GF-D8 (cell line): ENCODE data around the gene DOCK3.
"Not testable (repeated sequence)": the region's sequence is repeated elsewhere in the genome, so short reads cannot be mapped to it uniquely, and the experiment has no call there.

ENCODE experiments used
- DNase-seq: peaks from one replicate; lab custom pipeline; 2025; lab: John Stamatoyannopoulos, UW

Gene DOCK3

DNA sequence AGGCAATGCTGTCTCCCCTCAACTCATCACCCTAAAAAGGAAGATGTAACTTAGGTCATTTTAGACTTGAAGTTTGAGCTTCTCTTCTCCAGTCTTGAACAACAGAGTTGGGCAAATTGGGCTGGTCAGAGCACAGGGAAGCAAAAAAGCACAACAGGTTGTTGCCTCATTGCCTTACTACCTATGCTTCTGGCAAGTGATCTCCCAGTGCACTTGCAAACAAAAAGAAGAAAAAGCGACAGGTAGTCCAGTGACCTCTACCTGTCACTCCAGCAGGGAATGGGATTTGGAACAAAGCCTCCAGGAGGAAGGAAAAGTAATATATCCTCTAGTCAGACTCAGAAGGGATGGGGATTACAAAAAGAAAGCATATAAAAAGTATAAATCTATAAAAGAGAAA, 550.1 kb downstream of the DOCK3 start:
- no peak for DNase-seq

DNA sequence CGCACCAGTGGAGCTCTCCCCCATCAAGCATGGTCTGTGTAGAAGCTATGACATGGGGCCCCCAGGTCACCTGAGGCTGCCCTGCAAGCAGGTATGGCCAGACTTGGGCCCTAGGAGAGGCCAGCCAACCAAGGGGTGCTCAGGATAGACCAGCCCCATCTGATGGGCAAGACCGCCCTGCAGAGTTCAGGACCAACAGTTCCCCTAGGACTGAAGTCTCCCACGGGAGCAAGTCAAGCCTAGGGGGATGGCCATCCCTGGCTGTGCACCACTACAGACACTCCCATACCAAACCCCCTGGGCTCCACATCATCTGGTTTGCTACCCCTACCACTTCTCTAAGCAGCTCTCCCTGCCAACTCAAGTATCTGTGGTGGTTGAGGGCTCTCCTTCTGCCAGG, 568.2 kb downstream of the DOCK3 start:
- no peak for DNase-seq

DNA sequence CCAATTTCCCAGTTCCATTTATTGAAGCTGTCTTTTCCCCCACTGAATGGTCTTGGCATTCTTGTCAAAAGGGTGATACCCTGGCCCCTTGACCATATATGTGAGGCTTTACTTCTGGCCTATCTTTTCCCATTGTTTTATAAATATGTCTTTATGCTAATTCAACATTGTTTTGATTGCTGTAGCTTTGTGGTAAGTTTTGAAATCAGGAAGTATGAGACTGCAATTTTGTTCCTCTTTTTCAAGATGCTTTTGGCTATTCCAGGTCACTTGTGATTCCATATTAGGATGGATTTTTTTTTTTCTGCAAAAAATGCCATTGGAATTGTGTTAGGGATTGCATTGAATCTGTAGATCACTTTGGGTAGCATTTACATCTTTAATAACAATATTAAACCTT, 569.2 kb downstream of the DOCK3 start:
- DNase-seq, result peak; percentile 45

DNA sequence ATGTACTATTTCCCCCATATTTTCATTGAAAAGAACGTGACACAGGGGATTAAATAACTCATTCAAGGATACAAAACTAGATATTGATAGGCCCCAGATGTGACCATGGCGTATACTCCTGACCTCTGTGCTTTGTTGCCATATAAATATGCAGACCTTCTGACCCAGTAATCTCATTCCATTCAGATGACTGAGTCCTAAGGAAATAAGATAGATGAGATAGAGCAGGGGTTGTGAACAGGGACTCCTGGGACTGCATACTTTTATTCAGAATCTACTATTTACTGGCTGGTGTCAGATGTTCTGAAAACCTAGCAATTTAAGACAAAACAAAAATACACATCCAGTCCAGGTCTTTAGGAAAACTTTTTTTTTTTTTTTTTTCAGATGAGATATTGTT, 571.1 kb downstream of the DOCK3 start:
- no peak for DNase-seq

DNA sequence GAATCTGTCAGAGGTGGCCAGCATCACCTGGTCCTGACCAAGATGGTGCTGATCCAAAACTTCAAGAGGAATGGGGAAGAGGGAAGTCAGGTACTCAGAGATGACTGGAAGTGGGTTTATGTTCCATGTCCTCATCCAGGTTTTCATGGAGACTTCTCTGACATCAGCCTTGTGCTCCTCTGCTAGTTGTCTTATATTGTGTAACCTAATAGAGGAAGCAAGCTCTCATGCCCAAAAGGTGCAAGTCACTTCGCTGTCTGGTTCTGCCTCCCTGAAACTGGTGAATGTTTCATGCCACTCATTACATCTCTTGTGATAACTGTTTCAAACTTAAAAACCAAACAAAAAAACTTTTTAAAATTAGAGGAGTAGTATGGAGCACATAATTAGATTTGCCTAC, 583.1 kb downstream of the DOCK3 start:
- no peak for DNase-seq

DNA sequence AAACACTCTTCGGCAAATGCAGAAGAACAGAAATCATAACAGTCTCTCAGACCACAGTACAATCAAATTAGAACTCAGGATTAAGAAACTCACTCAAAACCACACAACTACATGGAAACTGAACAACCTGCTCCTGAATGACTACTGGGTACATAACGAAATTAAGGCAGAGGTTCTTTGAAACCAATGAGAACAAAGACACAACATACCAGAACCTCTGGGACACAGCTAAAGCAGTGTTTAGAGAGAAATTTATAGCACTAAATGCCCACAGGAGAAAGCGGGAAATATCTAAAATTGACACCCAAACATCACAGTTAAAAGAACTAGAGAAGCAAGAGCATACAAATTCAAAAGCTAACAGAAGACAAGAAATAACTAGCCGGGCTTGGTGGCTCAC, 589.4 kb downstream of the DOCK3 start:
- not testable (repeated sequence) for DNase-seq

DNA sequence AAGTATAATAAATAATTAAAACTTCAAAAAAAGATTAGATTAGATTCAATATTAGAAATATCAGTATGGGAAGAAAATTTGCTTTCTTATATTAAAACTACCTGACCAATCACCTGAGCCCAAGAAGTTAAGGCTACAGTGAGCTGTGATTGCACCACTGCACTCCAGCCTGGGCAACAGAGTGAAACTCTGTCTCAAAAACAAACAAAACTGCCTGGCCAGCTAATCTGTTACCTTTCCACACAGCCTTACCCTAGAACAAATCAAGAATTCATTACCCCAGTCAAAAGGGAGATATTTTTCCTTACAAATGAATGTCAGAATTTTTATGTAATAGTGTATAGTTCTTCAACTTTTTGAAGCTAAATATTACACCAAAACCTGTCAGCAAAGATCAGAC, 593.4 kb downstream of the DOCK3 start:
- no peak for DNase-seq

DNA sequence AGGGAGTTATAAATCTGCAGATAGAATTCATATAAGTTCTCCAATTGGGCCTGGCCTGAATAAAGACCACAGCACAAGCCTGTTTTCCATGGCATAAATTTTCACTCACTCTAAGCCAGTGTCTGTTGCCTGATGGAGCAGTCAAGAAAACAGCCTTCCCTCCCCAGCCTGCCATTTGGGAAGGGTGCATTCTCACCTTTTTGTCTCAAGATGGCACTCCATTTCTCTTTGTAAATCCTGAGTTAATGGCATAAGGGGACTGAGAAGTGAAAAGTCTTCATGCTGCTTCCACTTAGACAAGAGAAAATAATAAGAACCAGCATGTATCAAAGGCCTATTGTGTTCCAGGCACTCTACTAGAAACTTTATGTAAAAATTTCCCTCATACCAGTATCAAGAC, 594.7 kb downstream of the DOCK3 start:
- no peak for DNase-seq

DNA sequence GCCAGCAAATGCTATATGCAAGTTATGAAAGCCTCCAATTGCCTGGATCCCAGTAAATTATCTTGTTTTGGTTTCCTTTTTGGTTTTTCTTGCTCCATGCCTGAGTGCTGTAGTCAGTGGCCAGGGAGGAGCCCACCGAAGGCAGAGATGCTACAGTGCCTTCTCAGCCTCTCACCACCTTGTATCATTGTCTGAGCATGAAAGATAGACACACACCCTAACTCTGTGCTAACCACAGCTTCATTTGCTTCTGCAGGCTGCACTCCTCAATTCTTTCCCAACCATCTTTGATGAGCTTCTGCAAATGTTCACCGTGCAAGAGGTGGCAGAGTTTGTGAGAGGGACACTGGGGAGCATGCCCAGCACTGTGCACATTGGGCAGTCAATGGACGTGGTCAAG, 595.8 kb downstream of the DOCK3 start:
- DNase-seq, result no peak

DNA sequence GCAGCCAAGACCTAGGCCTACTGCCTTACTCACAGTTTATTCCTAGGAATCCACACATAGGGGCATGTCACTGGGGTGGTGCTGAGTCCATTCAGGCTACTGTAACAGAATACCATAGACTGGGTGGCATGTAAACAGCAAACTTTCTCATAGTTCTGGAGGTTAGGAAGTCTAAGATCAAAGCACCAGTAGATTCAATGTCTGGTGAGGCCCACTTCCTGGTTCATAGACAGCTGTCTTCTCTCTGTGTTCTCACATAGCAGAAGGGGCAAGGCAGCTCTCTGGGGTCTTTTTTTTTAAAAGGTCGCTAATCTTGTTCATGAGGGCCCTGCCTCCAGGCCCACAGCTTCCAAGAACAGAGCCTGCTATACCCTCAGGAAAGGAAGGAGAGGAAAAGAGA, 596.4 kb downstream of the DOCK3 start:
- no peak for DNase-seq

DNA sequence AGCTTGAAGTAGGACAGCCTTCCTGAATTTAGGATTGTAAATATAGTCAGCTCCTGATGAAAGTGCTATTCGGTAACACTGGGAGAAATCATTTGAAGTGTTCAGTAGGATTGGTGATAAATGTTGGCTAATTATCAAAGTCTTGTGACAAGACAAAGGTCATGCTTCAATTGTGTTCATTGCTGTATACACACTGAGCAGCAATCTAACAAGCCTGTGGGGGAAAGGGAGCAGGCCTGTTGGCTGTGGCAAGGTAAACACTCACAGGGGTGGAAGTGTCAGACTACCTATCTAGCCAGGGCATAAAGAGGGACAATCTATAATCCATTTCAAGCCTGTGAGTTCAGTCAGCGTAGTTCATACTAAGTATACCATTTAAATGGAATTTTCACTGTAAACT, 599.3 kb downstream of the DOCK3 start:
- DNase-seq, result no peak

DNA sequence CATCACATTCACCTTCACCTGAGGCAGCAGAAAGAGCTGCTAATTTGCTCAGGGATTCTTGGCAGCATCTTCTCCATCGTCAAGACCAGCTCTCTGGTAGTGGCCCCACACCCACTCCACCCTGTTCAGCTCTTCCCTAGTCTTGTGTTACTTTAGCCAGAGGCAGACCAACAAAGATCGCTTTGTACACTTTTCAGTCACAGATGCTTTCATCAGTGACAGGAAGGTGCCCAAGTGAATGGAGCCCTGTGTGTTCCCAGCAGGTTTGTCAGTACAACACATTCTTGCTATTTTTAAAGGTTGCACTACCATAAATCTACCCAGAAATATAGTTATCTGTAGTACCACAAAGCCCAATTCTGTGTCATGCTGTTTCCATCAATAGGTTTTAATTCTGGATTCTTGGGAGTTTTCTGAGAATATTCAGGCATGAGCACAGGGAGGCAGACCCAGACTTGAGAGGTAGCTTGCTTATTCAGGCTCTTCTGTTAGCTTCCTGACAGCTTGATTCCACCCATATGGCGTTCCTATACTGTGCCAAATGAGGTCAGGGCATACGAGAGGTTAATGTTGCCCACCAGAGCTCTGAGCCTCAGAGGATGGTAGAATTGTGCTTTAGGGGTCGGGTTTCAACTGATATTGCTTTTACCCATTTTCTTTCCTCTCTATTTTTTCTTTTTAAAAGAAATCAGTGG, 600.5 kb downstream of the DOCK3 start:
- no peak for DNase-seq

DNA sequence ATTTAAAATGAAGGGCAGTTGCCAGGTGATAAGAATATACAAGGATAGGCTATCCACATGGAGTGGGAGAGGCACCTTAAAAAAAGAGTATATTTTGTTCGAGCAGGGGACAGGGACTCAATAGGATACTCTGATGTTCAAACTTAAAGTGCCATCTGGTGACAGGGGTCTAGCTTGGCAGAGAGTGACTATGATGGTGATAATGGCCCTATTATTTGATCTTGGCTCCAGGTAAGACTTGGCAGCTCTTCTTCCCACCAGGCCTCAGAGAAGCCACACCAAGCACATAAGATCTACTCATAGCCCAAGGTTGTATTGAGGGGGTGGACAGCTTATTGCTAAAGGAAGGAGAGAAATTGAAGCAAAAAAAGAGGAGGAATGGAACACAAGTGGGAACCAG, 601.3 kb downstream of the DOCK3 start:
- no peak for DNase-seq

DNA sequence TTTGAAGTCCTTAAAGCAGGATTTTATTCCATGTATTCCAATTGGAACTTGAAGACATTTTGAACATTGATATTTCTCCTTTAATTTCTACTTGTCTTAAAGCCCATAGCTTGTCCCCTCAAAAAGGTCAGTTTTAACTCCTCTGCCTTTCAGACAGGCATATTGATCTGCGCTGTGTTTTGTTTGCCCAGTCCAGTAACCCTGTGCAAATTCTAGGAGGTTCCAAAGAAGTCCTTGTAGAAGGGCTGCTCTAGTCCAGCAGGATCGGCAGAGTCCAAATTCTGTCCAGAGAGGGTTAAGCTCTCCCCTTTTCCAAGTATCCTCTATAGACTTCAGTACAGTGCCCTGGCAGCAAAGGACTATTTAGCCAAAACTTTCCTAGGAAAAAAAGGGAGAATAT, 604.7 kb downstream of the DOCK3 start:
- DNase-seq, result no peak

DNA sequence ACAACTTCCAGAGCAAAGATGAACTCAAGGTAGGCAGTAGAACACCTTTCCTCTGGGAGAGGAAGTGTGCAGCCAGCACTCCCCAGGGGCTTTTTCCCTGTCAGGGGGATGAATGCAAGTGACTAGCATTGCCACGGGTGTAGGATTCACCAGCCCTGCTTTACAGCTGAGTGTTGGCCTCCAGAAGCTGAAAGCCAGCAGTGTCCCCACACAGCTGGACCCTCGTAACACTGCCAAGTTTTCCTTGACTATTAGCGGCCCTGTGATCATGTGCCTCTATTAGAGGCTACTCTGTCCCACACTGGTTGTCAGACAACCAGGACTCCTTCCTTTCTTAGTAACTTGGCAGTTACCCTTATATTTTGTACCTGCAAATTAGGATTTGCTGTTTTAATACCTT, 605.4 kb downstream of the DOCK3 start:
- DNase-seq, result no peak

DNA sequence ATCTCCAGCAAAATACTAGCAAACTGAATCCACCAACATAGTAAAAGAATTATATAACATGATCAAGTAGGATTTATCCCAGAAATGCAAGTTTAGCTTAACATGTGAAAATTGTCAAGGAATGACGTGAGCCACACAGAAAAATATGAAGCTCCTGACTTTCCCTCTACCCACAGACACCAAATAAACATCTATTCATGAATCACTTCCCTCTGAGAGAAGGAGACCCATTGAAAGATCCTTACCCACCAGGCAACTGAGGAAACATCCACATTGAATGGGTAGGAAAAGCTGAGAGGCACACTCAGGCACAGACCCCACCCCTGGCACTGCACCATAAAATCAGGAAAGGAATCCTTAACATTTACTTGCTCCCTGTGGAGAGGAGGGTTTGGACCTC, 608.2 kb downstream of the DOCK3 start:
- no peak for DNase-seq

DNA sequence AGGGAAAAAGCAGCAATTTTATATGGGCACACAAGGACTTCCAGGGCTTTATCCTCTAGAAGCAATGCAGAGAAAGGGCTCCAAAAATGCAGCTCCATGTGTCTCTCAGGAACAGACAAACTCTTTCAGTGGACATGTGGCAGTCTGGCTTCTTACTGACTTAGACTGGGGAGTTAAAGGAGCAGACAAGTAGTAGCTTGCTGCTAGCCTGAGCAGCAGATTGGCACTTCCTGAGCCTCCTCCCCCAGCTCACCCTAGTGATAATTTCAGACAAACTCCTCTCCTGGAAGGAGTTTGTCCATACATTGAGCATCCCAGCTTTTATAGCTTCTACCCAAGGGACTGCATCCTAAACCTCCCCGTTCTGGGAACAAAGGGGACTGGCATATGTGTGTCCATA, 608.7 kb downstream of the DOCK3 start:
- no peak for DNase-seq

DNA sequence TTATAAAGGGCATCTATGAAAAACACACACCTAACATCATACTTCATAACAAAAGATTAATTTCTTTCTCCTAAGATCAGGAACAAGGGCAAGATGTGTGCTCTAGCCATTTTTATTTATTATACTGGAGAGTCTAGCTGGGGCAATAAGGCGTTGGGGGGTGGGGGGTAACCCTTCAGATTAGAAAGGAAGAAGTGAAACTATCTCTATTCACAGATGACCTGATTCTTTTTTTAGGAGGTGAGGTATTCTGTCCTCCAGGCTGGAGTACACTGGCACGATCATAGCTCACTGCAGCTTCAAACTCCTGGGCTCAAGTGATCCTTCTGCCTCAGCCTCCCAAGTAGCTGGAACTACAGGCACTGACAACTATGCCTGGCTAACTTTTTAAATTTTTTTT, 620.9 kb downstream of the DOCK3 start:
- no peak for DNase-seq

DNA sequence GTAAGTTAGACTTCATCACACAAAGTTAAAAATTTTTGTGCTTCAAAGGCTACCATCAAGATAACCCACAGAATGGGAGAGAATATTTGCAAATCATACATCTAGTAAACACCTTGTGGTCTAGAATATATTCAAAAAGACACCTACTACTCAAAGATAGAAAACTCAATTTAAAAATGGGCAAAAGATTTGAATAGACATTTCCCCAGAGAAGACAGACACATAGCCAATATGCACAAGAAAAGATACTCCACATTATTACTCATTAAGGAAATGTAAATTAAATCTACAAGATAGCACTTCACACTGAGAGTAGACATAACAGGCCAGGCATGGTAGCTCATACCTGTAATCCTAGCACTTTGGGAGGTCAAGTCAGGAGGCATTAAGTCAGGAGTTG, 622.6 kb downstream of the DOCK3 start:
- no peak for DNase-seq

DNA sequence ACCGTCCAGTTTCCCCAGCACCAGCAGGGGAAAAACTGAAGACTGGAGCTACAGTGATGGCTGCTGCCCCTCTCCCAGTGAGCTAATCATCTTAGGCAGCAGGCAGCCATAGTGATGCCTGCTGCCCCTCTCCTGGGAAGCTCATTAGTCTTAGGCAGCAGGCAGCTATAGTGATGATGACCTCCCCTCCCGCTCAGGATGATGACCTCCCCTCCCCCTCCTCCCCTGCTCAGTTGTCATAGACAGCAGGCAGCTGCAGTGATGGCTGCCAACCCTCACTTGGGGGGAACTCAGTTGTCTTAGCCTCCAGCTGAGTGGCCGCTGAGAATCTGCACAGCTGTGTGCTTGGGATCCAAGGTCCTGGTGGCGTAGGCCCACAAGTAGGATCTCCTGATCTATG, 629.5 kb downstream of the DOCK3 start:
- no peak for DNase-seq

DNA sequence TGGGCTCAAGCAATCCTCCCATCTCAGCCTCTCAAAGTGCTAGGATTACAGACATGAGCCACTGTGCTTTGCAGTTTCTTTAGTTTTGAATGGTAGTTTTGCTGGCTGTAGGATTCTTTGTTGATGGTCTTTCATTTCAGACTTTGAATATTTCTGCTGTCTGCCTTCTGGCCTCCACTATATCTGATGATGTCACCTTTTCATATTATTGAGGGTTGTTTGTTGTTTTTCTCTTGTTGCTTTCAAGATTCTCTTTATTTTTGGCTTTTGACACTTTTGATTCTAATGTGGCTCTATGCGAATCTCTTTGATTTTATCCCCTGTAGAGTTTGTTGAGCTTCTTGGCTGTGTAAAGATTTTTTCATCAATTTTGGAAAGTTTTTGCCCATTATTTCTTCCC, 631.4 kb downstream of the DOCK3 start:
- no peak for DNase-seq

DNA sequence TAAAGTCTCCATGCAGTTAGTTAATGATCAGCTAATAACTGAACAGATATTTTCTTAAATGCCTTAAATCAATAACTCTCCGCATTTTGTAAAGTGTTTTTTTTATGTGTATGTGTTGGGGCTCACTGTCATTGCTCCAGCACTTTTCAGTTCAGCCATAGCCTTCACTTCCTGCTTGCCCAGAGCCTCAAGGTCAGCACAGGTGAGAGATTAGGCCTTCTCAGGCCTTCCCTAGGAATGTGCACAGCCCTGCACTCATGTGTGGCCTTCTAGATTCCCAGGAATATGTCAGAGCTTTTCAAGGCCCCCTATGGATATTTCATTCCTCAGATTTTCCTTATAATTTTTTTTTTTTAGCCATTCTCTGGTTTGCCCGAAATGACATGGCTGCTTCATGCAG, 632.7 kb downstream of the DOCK3 start:
- DNase-seq, result no peak

DNA sequence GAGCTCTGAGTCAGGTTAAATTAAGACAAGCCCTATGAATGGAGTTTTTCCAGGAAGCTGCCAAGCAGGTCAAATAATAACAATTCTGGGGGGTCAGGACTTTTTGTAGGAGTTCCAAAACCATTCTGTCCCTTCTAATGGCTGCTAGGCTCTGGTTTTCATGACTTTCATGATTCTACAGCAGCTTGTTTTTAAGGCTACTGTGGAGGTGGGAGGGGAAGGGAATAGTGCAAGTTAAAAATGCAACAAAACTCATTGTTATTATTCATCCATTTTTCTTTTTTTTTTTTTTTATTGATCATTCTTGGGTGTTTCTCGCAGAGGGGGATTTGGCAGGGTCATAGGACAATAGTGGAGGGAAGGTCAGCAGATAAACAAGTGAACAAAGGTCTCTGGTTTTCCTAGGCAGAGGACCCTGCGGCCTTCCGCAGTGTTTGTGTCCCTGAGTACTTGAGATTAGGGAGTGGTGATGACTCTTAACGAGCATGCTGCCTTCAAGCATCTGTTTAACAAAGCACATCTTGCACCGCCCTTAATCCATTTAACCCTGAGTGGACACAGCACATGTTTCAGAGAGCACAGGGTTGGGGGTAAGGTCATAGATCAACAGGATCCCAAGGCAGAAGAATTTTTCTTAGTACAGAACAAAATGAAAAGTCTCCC, 633.3 kb downstream of the DOCK3 start:
- DNase-seq, result not testable (repeated sequence)

DNA sequence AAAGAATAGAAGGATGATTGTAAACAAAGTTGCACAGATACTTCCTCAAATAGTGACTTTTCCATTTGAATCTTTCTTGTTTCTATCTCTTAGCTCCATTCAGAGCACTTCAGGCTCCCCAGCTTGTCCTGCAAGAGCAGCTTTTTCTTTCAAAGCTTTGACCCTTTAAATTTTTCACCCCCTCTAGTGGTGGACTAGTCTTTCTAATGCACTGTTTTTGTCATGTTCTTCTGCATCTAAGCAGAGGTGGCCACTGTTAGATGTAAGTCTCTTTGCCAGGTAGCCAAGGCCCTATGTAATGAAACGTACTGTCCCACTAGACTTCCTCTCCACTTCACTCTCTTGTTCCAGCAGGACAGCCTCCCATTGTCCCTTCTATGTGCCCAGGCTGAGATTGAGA, 636.3 kb downstream of the DOCK3 start:
- no peak for DNase-seq
